NCI-H1436 (cell line): ENCODE measurements around the gene ABCA3.
"Not testable (repeated sequence)": the region's sequence is repeated elsewhere in the genome, so short reads cannot be mapped to it uniquely, and the experiment has no call there.

ENCODE experiments used
- DNase-seq: peaks from one replicate; lab custom pipeline; 2025; lab: John Stamatoyannopoulos, UW

The ABCA3 gene

DNA sequence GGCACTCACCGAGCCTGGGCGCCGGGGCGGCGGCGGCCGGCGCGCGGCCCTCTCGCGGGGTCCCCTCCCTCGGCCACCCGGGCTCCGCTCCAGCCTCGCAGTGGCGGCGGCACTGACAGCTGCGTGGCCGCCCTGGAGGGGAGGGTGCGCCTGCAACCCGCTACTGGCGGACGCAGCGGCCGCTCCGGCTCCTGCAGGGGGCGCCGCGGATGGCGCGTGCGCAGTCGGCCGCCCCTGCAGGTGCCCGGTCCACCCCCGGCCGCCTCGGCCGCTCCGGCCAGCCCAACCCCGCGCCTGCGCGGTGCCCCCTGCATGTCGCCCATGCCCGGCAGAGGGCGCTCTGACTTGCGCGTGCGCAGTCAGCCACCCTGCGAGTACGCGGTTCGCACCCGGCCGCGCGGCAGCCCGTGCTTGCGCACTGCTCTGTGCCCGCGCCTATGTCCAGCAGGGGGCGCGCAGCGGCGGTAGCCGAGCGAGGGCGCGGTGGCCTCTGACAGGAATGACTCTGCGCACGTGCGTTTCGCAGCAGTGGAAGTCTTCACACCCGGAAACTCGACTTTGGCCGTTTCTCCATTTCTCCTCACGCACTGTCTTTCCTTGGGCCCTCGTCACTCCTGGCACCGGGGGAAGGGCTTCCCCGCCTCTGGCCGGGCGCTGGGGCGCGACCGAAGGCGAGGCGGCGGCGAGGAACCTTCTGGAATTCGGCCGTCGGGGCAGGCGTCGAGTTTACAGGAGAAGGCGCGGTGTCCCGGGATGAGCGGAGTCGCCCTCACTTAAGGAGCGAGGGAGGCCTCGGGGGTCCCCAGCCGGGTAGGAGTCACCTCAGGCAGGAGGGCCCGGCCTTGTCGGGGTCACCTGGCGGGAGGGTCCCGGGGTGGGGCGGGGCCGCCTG is at the start of gene ABCA3:
TSS of gene ABCA3 (minus strand) at position 165 of the 892 bp plus-strand sequence. CDS start 14,262 bp downstream, outside the sequence.
- peak; percentile 83 for DNase-seq

DNA sequence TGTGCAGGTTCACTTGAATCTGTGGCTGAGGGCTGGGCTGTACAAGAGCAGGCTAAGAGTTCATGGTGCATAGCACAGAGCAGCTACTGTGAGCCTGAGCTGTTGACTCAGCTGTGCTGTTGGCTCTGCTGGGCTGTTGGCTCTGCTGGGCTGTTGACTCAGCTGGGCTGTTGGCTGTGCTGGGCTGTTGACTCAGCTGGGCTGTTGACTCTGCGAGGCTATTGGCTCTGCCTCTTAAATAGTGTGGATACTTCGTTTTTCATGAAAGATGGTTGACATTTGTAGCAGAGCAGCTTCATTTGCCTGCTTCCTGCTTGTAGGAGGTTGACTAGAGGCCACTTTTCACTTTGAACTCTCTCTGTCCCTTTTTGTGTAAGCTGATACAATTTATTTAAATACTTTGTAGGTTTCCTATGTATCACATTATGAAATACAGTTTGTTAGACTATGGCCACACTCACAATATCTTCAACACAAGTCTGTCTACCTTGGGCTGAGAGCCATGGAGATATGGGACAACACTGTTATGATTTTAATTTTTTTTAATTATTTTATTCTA is 48.4 kb upstream of the ABCA3 start:
- DNase-seq = no peak

DNA sequence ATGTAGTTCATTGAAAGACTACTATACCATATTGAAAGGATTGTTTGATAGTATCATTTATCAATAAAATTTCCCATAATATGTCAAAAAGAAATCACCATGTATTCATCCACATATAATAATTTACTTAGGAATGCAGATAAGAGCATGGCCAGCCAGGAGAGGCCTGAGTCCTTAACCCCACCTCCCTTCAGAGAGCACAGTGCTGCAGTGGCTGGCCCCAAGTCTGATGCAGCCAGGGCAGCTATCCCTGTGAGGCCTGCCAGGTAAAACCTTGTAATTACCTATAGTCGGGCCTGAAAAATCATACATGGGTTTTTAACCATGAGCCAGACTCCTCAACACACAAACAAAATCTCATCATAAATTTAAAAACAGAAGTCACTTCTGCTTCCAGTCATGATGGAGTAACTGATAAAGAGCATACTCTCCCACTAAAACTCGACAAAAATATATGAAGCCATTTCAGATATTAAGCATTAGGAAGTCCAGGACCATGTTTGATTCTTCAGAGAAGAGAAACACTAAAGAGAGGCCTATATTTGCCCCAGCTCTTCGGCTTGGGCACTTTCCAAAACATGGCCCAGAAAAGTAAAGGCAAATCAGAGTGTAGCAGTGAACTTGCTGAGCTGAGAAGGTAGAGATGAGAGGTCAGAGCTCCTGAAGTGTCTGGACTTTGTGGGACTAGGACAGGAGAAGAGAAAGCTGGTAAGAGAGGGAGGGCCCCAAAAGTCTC is 47.8 kb upstream of the ABCA3 start:
- no peak for DNase-seq

DNA sequence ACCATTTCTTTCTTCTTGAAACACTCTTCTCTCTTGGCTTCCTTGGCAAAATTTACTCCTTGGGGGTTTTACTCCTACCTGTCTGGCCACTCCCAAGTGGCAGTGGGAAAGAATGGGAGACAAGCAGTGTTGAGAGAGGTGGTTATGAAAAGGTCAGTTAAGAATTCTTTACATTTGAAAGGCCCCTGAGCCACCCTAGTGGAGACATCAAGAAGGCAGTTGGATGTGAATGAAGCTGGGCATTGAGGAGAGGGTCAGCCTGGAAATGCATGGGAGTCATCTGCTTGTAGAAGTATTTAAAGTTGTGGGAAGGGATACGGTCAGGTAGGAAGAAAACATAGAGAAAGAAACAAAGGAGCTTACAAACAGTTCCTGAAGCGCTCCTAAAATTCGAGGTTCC is 46.5 kb upstream of the ABCA3 start:
- no peak for DNase-seq

DNA sequence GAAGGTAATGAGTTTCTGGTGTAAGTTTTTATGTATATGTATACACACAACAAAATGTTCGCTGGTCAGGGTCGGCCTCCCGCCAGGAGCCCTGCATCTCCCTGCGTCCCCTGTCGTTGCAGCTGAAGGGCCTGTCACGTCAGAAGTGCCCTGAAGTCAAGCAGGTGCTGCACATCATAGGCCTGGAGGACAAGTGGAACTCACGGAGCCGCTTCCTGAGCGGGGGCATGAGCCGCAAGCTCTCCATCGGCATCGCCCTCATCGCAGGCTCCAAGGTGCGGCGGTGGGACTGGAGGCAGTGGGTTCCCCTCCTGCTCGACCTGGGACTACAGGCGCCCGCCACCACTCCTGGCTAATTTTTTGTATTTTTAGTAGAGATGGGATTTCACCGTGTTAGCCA is 45.5 kb upstream of the ABCA3 start:
- DNase-seq = not testable (repeated sequence)

DNA sequence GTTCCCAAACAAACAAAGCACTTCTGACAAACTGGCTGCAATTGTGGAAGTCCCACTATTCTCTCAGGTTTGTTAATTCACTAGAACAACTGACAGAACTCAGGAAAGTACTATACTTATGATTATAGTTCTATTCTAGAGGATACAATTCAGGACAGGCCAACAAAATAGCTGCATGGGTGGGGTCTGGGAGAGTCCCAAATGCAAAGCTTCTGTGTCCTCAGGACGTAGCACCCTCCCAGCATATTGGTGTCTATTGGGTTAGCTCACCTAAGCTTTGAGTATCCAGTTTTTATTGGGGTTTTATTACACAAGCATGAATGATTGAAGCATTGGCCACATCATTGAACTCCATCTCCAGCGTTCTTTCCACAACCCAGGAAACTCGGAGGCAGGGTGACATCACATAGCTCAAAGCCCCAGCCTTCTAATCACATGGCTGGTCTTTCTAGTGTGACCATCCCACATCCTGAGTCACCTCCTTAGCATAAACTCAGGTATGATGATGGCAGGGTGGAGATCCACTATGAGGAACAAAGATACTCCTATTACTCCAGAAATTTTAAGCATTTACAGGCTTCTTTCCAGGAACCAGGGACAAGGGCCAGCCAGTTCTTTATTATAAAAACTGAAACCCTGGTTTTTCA is 44.8 kb upstream of the ABCA3 start:
- no peak for DNase-seq

DNA sequence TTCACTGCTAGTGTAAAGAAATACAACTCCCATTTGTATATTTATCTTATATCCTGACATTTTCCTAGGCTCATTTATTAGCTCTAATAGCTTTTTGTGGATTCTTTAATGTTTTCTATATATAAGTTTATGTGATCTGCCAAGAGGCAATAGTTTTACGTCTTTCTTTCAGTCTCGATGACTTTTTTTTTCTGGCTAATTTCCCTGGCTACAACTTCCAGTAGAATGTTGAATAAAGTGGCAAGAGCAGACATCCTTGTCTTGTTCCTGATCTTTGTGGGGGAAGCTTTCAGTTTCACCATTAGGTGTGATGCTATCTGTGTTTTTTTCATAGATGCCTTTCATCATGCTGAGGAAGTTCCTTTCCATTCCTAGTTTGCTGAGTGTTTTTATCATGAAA is 43.9 kb upstream of the ABCA3 start:
- DNase-seq = no peak

DNA sequence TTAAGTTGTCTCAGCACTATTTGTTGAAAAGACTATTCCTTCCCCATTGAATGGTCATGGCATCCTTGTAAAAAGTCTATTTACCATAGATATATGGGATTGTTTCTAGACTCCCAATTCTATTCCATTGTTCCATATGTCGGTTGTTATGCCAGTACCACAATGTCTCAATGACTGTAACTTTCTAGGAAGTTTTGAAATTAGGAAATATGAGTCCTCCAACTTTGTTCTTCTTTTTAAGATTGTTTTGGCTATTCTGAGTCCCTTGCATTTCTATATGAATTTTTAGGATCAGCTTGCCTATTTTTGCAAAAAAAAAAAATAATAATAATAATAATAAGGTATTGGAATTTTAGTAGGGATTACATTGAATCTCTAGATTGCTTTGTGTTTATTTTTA is 43.0 kb upstream of the ABCA3 start:
- DNase-seq = no peak

DNA sequence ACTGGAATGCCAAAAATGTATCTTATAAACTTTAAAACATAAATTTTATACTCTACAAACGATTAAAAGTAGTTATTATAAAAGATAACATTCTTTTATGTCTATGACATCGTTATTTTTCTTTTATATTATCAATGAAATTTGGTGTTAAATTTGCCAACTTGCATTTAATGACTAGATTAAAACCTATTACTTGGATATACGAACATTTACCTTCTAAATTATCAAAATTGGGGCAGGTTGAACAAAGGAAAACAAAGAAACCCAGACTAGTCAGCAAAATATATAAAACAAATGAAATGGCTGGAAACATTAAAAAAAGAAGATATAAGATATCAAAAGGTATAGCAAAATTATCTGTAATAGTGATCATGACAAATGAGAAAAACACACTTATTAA is 34.1 kb upstream of the ABCA3 start:
- DNase-seq = no peak

DNA sequence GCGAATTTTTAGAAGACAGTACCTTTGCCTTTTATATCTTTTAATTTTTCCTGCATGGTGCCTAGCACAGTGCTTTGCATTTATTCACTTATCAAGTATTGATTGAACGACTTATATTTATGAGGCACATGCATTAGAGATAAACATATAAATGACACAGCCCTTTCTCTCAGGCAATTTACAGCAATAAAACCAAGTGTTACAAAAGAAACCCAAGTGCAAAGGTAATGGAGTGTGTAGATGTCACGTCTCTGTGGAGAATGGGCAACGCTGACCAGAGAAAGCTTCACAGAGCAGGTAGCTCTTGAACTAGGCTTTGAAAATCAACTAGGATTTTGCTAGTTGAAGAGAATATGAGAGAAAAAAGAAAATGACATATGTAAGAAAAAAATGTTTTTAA is 32.6 kb upstream of the ABCA3 start:
- DNase-seq = no peak

DNA sequence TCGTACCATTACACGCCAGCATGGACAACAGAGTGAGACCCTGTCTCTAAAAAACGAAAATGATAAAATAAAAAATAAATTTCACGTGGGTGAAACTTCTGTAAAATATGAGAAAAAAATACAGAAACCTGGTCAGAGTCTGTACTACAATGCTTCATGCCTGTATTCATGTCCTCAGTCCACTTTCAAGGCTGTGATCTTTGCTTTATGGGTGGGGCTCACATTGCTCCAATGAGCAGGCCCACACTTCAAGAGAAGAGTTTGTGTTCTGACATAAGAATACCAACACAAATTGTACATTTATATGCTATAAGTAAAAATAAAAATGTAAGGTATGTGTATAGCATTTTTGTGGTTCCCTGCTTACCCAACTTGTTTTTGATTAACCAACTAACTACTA is 32.2 kb upstream of the ABCA3 start:
- DNase-seq = no peak

DNA sequence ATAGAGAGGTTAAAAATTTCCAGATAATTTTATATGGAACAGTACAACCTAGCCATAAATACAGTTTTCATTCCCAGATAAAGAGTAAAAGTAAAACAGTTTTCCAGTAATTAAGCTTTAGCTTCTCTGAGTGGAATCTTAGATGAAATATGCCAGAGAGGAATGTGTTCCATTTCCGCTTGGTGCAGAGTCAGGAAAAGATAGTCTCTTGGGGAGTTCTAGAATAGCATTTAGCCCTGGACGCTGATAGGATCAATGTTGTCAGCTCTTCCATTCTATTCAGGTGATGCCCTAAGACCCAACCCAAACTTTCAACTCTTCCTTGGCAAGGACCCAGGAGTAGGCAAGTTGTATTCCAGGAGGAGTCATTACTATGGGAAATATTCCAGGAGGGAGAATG is 30.9 kb upstream of the ABCA3 start:
- no peak for DNase-seq

DNA sequence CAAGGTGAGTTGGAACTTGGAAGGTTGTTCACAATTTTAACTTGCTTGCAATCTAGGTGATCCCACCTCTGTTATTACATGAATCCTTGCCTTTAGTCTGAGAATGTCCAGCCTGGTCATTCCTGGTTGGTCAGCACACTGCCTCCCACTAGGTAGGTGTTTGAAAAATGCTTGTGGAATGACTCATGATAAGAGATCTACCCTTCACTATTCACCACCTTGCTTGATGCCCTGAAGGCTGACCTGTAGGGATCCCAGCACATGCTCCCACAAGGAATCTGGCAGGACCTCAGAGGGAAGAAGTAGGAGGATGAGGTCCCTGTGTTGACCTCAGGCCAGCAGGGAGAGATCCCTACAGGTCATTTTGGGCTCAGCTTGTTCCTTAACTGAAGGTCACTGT is 30.2 kb upstream of the ABCA3 start:
- no peak for DNase-seq

DNA sequence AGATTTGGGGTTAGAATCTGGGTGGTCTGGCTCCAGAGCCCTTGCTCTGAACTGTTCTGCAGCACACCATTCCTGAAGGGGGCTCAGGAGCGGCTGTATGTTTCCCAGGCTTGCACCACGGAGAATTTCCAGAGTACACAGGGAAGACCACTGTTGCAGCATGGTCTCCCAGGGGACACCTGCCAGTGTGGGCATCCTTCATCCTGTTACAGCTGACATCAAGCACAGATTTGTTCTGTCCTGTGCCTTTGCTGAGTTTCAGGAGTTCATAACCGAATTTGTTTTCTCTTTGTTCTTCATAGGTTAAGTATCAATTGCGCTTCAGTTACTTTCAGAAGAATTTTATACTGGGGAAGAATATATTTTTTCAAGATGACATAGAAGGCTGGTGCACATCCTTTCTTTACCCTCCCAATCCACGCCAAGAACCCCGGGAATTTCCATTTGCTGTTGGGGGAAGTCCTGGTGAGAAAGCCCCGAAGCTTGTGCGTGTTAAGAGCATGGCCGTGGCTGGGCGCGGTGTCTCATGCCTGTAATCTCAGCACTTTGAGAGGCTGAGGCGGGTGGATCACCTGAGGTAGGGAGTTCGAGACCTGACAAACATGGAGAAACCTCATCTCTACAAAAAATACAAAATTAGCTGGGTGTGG is 26.3 kb upstream of the ABCA3 start:
- DNase-seq = no peak

DNA sequence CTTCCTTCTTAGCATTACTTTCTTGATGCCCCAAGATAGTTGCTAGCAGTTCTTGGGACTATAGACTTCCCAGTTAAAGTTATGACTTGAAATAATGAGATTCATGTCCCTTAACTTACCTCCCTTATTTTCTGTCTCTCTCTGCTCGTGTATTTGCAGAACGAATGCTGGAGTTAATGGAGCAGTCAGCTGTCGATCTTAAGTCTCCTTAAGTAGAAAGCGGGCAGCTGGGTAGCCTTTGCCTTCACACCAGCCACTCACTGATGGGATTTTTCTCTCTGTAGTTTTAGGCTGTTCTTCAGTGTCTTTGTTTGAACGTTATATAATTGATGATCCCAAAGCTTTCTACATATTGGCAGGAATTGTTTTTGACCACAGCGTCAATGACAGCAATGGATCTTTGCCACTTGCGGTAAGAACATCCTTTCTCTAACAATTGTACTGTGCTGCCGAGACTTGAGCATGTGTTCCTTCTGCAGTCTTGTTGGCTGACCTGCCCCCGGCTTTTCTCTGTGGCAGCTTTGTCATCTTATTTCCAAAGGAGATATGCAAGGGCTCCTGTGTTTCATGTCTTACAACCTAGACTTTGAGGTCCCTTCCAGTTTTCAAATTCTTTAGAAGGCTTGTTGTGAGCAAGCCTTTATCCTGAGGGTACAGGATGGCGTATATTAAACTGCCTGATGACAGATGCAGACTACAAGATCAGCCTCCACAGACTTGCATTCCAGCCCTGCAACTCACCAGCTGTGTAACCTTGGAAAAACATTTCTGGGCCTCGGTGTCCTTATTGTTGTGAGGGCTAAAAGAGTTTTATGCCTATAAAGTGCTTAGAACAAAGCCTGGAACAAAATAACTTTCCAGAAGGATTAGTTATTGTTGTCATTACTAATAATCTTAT is 25.1 kb upstream of the ABCA3 start:
- DNase-seq = no peak

DNA sequence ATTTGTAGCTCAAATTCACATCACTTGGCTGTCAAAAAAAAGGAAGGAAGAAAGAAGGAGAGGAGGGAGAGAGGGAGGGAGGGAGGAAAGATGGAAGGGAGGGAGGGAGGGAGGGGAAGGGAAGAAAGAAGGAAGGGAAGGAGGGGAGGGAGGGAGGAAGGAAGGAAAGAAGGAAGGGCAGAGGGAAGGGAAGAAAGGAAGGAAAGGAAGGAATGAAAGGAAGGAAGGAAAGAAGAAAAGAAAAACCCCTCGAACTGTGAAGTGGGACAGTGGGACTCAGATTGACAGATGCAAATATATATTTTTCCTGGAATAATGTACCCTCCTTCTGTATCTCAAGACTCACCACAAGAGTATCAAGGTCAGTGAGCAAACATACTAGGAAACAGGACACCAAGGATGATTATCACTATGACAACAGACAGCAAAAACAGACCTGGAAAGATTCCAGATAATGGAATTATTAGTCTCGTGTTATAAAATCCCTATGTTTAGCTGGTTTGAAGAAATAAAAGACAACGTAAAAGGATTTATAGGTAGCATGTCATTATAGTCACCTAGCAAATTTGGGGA is 24.2 kb upstream of the ABCA3 start:
- no peak for DNase-seq

DNA sequence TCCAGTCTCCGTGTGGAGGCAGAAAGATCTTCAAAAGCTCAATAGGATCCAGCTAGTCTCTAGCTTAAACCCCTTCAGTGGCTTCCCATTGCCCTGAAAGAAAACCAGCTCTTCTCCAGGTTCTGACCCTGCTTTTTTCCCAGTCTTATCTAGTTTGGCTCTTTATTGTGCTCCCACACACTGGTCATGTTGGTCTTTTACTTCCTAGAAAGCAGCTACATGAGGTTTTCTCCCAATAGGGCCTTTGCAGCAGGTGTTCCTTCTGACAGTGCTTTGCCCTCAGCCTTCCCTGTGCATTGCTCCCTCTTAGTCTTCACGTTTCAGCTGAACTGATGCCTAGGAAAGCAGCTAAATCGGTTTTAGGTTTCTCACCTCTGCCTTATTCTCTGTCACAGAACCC is 21.7 kb upstream of the ABCA3 start:
- DNase-seq = no peak

DNA sequence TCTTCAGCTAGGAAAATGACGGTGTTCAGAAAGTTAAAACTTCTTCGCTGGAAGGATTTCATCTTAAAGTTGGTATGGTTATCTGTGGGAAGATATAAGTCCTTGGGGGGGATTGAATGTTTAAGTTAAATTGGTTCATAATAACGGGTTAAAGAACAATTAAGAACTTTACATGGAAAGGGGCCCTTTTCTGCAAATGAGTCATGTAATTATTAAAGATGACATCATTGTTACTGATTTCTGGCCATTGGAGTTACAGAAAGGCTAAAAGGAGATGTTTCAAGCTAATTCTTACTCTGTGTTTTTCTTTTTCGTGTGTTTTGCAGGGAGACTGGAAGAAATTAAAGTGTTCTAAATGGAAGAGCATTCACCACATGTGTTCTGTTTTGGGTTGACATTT is 20.6 kb upstream of the ABCA3 start:
- DNase-seq = no peak

DNA sequence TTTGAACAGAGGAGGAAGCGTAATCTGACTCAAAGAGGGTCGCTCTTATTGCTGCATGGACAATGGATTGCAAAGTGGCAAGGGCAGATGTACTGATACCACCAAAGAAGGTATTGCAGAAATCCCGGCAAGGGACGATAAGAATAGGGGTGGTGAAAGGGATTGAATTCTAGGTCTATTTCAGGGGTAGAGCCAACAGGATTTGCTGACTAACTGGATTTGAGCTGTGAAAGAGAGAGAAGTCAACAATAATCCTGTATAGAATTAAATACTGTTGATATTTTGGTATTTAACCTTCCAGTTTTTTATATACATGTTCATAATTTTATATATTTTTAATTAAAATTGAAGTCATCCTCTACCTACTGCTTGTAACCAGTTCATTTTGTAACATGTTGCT is 19.4 kb upstream of the ABCA3 start:
- DNase-seq = no peak

DNA sequence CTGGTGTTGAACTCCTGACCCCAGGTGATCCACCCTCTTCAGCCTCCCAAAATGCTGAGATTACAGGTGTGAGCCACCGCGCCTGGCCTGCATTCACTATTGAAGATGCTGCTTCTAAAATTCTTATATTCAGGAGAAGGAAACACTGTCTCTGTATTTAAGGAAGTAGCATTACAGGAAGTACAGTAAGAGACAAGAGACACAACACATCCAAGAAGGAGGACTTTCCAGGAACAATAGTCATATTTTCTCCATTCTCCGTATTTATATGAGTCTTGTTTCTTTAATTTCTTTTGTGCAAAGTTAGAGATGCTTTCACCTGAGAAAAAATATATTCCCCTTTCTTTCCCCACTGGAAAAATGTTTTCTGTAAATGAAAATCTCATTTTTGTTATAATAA is 18.3 kb upstream of the ABCA3 start:
- DNase-seq = no peak

DNA sequence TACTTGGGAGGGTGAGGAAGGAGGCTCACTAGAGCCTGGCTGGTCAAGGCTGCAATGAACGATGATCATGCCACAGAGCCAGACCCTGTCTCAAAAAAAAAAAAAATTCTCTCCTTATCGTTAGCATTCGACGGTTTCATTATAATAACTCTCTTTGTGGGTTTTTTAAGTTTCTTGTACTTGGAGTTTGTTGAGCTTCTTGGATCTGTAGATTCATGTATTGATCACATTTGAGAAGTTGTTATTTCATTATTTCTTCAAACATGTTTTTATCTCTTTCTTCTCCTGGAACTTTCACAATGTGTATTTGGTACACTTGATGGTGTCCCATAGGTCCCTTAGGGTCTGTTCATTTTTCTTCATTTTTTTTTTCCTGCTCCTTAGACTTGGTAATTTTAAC is 16.8 kb upstream of the ABCA3 start:
- no peak for DNase-seq
